HepG2 (cell line): Measurements from ENCODE around the gene RASSF6. TPM values are rescaled to one million over a fixed set of nuclear protein-coding genes. Genes with fewer than 3 reads are reported as not detected.

ENCODE experiments used
- SOX5 ChIP-seq: IDR thresholded peaks from 2 replicates; pipeline ENCODE4 v1.6.1; 2016; ENCODE audit warnings: borderline replicate concordance
- ZNF282 ChIP-seq: fragments of 450-650 bp; IDR thresholded peaks from 2 replicates; pipeline ENCODE4 v1.6.1; 2018; ENCODE audit not compliant: partially characterized antibody
- ZNF367 ChIP-seq: sonication (generic); formaldehyde crosslinking; IDR thresholded peaks from 2 replicates; pipeline ENCODE4 v1.4.0; 2020; ENCODE audit warnings: missing genetic modification reagents, borderline replicate concordance
- ZNF407 ChIP-seq: sonication (generic); formaldehyde crosslinking; IDR thresholded peaks from one replicate; pipeline ENCODE4 v1.5.1; 2020; ENCODE audit warnings: mild to moderate bottlenecking, missing genetic modification reagents; ENCODE audit errors: not compliant biosample characterization
- ZSCAN21 ChIP-seq: sonication (generic); formaldehyde crosslinking; IDR thresholded peaks from 2 replicates; pipeline ENCODE4 v1.8.0; 2022; ENCODE audit warnings: mild to moderate bottlenecking, missing genetic modification reagents, moderate library complexity, borderline replicate concordance
- polyA plus RNA-seq, 8 experiments: library from polyadenylated mRNA; depleted of rRNA in 3 of 8; stranded (reverse) in 7 of 8; unstranded in 1 of 8; fragments of >200 nt; fragmentation: Illumina TruSeq in 4 of 8; extraction: Trizol in 4 of 8; gene quantifications; 2 replicates each; pipeline versions ENCODE4 v1.2.1 to v1.2.3, GENCODE V29; 2011 to 2016; ENCODE audit warnings: low read depth in 4 of 8, missing spikeins in 1 of 8, mixed read lengths in 1 of 8; ENCODE audit not compliant: insufficient read depth in 1 of 8
- total RNA-seq, 5 experiments: library from RNA; depleted of rRNA; stranded (reverse); fragments of >200 nt; fragmentation: Illumina TruSeq; extraction: Trizol; gene quantifications; 2 replicates each; pipeline ENCODE4 v1.2.3, GENCODE V29; 2016; ENCODE audit warnings: low read depth in 1 of 5
- TF ChIP-seq, protein P1 (sequence below): sonication (generic); formaldehyde crosslinking; IDR thresholded peaks from 2 replicates; pipeline ENCODE4 v1.9.0; 2021; ENCODE audit warnings: missing genetic modification reagents, borderline replicate concordance

The RASSF6 gene
- total and polyA plus RNA-seq, 2 of the 13 experiments (the other 11 are each of a cell fraction or from before 2014, with no cell fraction given): 0.03 to 0.11 TPM

DNA sequence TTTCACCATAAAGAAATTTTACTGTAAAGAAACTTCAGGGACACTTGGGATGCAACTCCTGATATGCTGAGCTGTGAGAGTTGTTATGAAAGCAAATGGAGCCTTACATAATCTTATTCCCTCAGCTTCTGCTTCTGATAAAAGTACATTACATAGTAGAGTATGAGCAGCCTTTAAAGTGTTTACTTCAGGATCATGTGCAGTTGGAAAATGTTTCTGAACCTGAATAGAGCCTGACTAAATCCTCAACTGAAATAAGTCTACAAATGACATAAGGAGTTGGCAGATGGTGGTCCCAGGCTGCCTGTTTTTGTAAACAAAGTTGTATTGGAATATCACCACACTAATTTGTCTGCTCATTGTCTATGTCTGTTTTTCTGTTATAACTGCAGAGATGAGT, 19.3 kb downstream of the RASSF6 start (continued):
- TF ChIP-seq ZNF407 (CRISPR knock-in tag) (no peak), SOX5 (CRISPR knock-in tag) (no peak), ZNF367 (CRISPR knock-in tag) (no peak), ZNF282 (no peak), ZSCAN21 (no peak)
- TF ChIP-seq, protein P1, sequence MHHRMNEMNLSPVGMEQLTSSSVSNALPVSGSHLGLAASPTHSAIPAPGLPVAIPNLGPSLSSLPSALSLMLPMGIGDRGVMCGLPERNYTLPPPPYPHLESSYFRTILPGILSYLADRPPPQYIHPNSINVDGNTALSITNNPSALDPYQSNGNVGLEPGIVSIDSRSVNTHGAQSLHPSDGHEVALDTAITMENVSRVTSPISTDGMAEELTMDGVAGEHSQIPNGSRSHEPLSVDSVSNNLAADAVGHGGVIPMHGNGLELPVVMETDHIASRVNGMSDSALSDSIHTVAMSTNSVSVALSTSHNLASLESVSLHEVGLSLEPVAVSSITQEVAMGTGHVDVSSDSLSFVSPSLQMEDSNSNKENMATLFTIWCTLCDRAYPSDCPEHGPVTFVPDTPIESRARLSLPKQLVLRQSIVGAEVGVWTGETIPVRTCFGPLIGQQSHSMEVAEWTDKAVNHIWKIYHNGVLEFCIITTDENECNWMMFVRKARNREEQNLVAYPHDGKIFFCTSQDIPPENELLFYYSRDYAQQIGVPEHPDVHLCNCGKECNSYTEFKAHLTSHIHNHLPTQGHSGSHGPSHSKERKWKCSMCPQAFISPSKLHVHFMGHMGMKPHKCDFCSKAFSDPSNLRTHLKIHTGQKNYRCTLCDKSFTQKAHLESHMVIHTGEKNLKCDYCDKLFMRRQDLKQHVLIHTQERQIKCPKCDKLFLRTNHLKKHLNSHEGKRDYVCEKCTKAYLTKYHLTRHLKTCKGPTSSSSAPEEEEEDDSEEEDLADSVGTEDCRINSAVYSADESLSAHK (CRISPR knock-in tag): no peak
